Tibial nerve (tissue), 3 donors: Measurements from ENCODE around the gene KRT28.

Source experiments
- POLR2A ChIP-seq, 2 donors: fragments of 450-650 bp; IDR thresholded peaks; one replicate each; pipeline ENCODE4 v1.6.1; 2017; ENCODE audit warnings: antibody characterized with exemption in 2 of 2, mild to moderate bottlenecking in 2 of 2, moderate library complexity in 2 of 2
- TF ChIP-seq, protein P1 (sequence below), 5 experiments: fragments of 200-600 bp in 3 of 5; fragments of 450-650 bp in 2 of 5; sonication (generic) in 3 of 5; IDR thresholded peaks; one replicate each; pipeline ENCODE4 v1.5.1; 2016 to 2019; ENCODE audit warnings: antibody characterized with exemption in 5 of 5, mild to moderate bottlenecking in 3 of 5, moderate library complexity in 2 of 5

DNA sequence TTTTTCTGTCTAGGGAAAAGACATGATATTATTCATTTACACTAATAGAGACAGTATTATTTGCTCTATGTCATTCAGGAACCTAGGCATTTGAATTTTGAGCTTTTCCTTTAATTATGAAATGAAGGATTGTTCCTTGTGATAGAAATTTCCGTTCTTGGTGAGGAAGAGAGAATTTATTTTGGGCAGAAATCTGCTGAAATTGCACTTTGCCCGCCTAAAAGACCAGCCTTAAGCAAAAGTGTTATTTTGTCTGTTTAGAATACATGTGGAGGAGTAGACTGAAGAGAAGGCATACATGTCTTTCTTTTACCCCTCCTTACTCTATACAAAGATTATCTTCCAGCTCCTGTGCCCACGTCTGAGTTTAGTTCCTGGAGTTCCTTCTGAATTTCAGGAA, 39.4 kb upstream of the KRT28 start:
- TF ChIP-seq, protein P1, sequence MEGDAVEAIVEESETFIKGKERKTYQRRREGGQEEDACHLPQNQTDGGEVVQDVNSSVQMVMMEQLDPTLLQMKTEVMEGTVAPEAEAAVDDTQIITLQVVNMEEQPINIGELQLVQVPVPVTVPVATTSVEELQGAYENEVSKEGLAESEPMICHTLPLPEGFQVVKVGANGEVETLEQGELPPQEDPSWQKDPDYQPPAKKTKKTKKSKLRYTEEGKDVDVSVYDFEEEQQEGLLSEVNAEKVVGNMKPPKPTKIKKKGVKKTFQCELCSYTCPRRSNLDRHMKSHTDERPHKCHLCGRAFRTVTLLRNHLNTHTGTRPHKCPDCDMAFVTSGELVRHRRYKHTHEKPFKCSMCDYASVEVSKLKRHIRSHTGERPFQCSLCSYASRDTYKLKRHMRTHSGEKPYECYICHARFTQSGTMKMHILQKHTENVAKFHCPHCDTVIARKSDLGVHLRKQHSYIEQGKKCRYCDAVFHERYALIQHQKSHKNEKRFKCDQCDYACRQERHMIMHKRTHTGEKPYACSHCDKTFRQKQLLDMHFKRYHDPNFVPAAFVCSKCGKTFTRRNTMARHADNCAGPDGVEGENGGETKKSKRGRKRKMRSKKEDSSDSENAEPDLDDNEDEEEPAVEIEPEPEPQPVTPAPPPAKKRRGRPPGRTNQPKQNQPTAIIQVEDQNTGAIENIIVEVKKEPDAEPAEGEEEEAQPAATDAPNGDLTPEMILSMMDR (IDR thresholded peaks at IDR 0.05), result no peak
- TF ChIP-seq POLR2A (IDR thresholded peaks at IDR 0.05), result no peak
